ENCODE results near the gene TCEAL9. TPM values are rescaled to one million over a fixed set of nuclear protein-coding genes. Genes with fewer than 3 reads are reported as not detected.

TCEAL9 gene
- total and polyA plus RNA-seq, 2 of the 4 experiments (the other 2 are of a cell fraction) = 20.3 to 111 TPM

DNA sequence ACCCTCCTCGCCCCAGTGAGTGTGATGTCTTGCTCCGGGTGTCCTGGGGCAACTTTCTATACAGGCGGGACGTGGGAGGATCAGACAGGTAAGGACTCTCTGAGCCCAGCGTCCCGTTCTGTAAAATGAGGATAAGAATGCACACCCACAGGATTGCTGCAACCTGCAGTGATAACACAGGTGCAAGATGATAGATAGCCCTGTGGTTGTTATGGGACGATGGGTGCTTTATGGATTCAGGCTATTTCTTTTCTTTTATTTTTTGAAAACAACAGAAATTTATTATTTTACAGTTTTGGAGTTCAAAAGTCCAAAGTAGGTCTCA is 48.7 kb downstream of the TCEAL9 start:
- Histone ChIP-seq H3K56ac (ENCODE audit: extremely low read depth, insufficient read depth, low read length) (peak overlapping the region; percentile 64; the same call in 1 of the 2 replicates), H3K9me1 (ENCODE audit: insufficient read depth, low read length) (no peaks in the 10 kb centered on the region), H2AK9ac (replicated peaks; ENCODE audit: low read depth, low read length, poor library complexity) (peak overlapping the region; percentile 62), H4K8ac (ENCODE audit: low read depth in 2 of 2, low read length in 2 of 2) (peak overlapping the region; percentile 72 to 82; a peak in 3 of 4 replicates), H2AFZ (replicated peaks; ENCODE audit: low read length, poor library complexity) (peak overlapping the region; percentile 88), H4K91ac (ENCODE audit: insufficient read depth, low read depth, low read length) (peak overlapping the region; percentile 82), H3K4me3 (ENCODE audit: insufficient read depth, low read depth, low read length) (peak overlapping the region; percentile 64), H3K14ac (replicated peaks; ENCODE audit: low read depth, low read length) (peak overlapping the region; percentile 35; the same call in 1 of the 2 replicates), H3K23ac (ENCODE audit: low read depth, low read length) (peak overlapping the region; percentile 34; the same call in 1 of the 2 replicates), H3K4me1 (ENCODE audit: control insufficient read depth, insufficient read depth, low read length) (no peaks in the 10 kb centered on the region; the same call in 1 of the 2 replicates), H3K18ac (ENCODE audit: low read depth, low read length) (0 out of 2 replicates have a peak overlapping the region, but pooled peaks have one; percentile 39), H3K9me3 (ENCODE audit: control insufficient read depth, insufficient read depth, low read length) (no peaks in the 10 kb centered on the region), H2AK5ac (ENCODE audit: low read depth, low read length) (peak overlapping the region; percentile 5; the same call in 1 of the 2 replicates), H3K79me1 (ENCODE audit: low read depth in 1 of 2, low read length in 2 of 2) (peaks cover 5 to 11% of the 10 kb centered on the region in 2 experiments; a peak in 1 of 4 replicates), H4K20me1 (ENCODE audit: insufficient read depth, low read length) (no peaks in the 10 kb centered on the region), H3K9ac (ENCODE audit: low read depth, low read length) (peak overlapping the region; percentile 53), H2BK20ac (ENCODE audit: low read depth, low read length) (0 out of 2 replicates have a peak overlapping the region, but pooled peaks have one; percentile 16), H3K27ac (ENCODE audit: insufficient read depth, low read length) (peak overlapping the region; percentile 65), H2BK15ac (ENCODE audit: low read depth, low read length) (peak overlapping the region; percentile 64; the same call in 1 of the 3 replicates), H3K36me3 (ENCODE audit: control insufficient read depth, insufficient read depth, low read length) (no peaks in the 10 kb centered on the region), H4K5ac (ENCODE audit: low read depth, low read length) (peak overlapping the region; percentile 68; the same call in 1 of the 2 replicates), H2BK5ac (ENCODE audit: low read depth, low read length, poor library complexity, severe bottlenecking) (peak overlapping the region; percentile 49), H2BK120ac (ENCODE audit: low read depth, low read length) (peak overlapping the region; percentile 61; the same call in 1 of the 2 replicates), H3K4me2 (ENCODE audit: low read depth, low read length) (peak overlapping the region; percentile 38), H3K4ac (ENCODE audit: low read depth, low read length) (peak overlapping the region; percentile 71), H3K27me3 (ENCODE audit: control insufficient read depth, insufficient read depth, low read length) (peaks cover 6% of the 10 kb centered on the region)
- ChIA-PET POLR2A (ENCODE audit: unreplicated experiment) (no interaction called here), CTCF (no interaction called here)
- ATAC-seq (ENCODE audit: low read depth) (no peak; the same call in 1 of the 2 replicates), DNase-seq (no peak)
- intact Hi-C loops (cut with micrococcal nuclease) (no loop called here), in situ Hi-C loops (cut with MboI; ENCODE audit: low sequenced_read_pairs) (no loop called here), dilution Hi-C loops (cut with HindIII; ENCODE audit: low sequenced_read_pairs, unreplicated experiment) (no loop called here)
- WGBS, 2 experiments (ENCODE audit: extremely low coverage in 2 of 2, insufficient read length in 1 of 2) = no CpG with 5 or more reads among the region's 7 CpGs
- TF ChIP-seq RFX5 (IDR thresholded peaks at IDR 0.05; ENCODE audit: low read depth, low read length) = no peak
- no peak for TF ChIP-seq MAFK (IDR thresholded peaks at IDR 0.05; ENCODE audit: low read depth, low read length)
- no peak for TF ChIP-seq CEBPB (IDR thresholded peaks at IDR 0.05; ENCODE audit: low read depth, low read length)
- TF ChIP-seq SMC3 (IDR thresholded peaks at IDR 0.05; ENCODE audit: low read depth, low read length) = no peak
- TF ChIP-seq, protein P1, sequence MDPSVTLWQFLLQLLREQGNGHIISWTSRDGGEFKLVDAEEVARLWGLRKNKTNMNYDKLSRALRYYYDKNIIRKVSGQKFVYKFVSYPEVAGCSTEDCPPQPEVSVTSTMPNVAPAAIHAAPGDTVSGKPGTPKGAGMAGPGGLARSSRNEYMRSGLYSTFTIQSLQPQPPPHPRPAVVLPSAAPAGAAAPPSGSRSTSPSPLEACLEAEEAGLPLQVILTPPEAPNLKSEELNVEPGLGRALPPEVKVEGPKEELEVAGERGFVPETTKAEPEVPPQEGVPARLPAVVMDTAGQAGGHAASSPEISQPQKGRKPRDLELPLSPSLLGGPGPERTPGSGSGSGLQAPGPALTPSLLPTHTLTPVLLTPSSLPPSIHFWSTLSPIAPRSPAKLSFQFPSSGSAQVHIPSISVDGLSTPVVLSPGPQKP (IDR thresholded peaks at IDR 0.05; ENCODE audit: borderline replicate concordance, low read depth, low read length) = no peak
- TF ChIP-seq, protein P2, sequence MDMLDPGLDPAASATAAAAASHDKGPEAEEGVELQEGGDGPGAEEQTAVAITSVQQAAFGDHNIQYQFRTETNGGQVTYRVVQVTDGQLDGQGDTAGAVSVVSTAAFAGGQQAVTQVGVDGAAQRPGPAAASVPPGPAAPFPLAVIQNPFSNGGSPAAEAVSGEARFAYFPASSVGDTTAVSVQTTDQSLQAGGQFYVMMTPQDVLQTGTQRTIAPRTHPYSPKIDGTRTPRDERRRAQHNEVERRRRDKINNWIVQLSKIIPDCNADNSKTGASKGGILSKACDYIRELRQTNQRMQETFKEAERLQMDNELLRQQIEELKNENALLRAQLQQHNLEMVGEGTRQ (IDR thresholded peaks at IDR 0.05; ENCODE audit: low read depth, low read length) = no peak
- no peak for TF ChIP-seq FOS (IDR thresholded peaks at IDR 0.05; ENCODE audit: low read depth, low read length)
- TF ChIP-seq MXI1 (IDR thresholded peaks at IDR 0.05; ENCODE audit: borderline replicate concordance, low read depth, low read length) = no peak
- TF ChIP-seq CHD1 (IDR thresholded peaks at IDR 0.05; ENCODE audit: low read depth, low read length) = no peak
- no peak for TF ChIP-seq RCOR1 (IDR thresholded peaks at IDR 0.05; ENCODE audit: insufficient replicate concordance, low read length)
- no peak for TF ChIP-seq MAZ (IDR thresholded peaks at IDR 0.05; ENCODE audit: borderline replicate concordance, low read depth, low read length)
- no peak for TF ChIP-seq POLR2A (IDR thresholded peaks at IDR 0.05; ENCODE audit: low read depth, low read length)
- TF ChIP-seq NFE2L2 (IDR thresholded peaks at IDR 0.05; ENCODE audit: low read depth, low read length) = no peak
- no peak for TF ChIP-seq BHLHE40 (IDR thresholded peaks at IDR 0.05; ENCODE audit: low read depth, low read length)
- TF ChIP-seq, protein P3, sequence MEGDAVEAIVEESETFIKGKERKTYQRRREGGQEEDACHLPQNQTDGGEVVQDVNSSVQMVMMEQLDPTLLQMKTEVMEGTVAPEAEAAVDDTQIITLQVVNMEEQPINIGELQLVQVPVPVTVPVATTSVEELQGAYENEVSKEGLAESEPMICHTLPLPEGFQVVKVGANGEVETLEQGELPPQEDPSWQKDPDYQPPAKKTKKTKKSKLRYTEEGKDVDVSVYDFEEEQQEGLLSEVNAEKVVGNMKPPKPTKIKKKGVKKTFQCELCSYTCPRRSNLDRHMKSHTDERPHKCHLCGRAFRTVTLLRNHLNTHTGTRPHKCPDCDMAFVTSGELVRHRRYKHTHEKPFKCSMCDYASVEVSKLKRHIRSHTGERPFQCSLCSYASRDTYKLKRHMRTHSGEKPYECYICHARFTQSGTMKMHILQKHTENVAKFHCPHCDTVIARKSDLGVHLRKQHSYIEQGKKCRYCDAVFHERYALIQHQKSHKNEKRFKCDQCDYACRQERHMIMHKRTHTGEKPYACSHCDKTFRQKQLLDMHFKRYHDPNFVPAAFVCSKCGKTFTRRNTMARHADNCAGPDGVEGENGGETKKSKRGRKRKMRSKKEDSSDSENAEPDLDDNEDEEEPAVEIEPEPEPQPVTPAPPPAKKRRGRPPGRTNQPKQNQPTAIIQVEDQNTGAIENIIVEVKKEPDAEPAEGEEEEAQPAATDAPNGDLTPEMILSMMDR (conservative IDR thresholded peaks at IDR 0.05; ENCODE audit: low read depth, low read length) = no peak
- no peak for TF ChIP-seq RAD21 (IDR thresholded peaks at IDR 0.05; ENCODE audit: low read length)
- TSS peak; percentile 88 for BruUV-seq (replicated peaks)

All from IMR-90 (cell line).